Glutamatergic neuron (in vitro differentiated cells): ENCODE results near the gene MYO6. TPM values are rescaled to one million over a fixed set of nuclear protein-coding genes. Genes with fewer than 3 reads are reported as not detected.

Experiments used
- DNase-seq: peaks from one replicate; pipeline ENCODE4 v3.0.0; 2022
- H3K27ac Mint-ChIP-seq: one replicate; pipeline ENCODE4 v1.8.0; 2020; ENCODE audit warnings: mild to moderate bottlenecking, mixed read lengths, inconsistent platforms; ENCODE audit not compliant: unreplicated experiment
- H3K27me3 Mint-ChIP-seq: one replicate; pipeline ENCODE4 v1.8.0; 2020; ENCODE audit warnings: mild to moderate bottlenecking, moderate library complexity, mixed read lengths, inconsistent platforms; ENCODE audit not compliant: unreplicated experiment
- H3K36me3 Mint-ChIP-seq: one replicate; pipeline ENCODE4 v1.8.0; 2020; ENCODE audit warnings: mild to moderate bottlenecking, mixed read lengths, inconsistent platforms; ENCODE audit not compliant: unreplicated experiment
- H3K4me1 Mint-ChIP-seq: one replicate; pipeline ENCODE4 v1.8.0; 2020; ENCODE audit warnings: mild to moderate bottlenecking, low read depth, mixed read lengths, inconsistent platforms; ENCODE audit not compliant: unreplicated experiment
- H3K4me3 Mint-ChIP-seq: one replicate; pipeline ENCODE4 v1.8.0; 2020; ENCODE audit warnings: mild to moderate bottlenecking, mixed read lengths, inconsistent platforms; ENCODE audit not compliant: unreplicated experiment
- H3K9me3 Mint-ChIP-seq: one replicate; pipeline ENCODE4 v1.8.0; 2020; ENCODE audit warnings: mild to moderate bottlenecking, moderate library complexity, mixed read lengths, inconsistent platforms; ENCODE audit not compliant: unreplicated experiment
- total RNA-seq: library from RNA; stranded (reverse); fragmentation: NEBNext Ultra II Directional; extraction: Animal tissue kit (Norgen Biotek cat#: 25700); gene quantifications from one replicate; pipeline ENCODE4 v1.2.1, GENCODE V29; 2021; ENCODE audit not compliant: unreplicated experiment
- TF ChIP-seq, protein P1 (sequence below): fragments of 200-600 bp; sonication (generic); IDR thresholded peaks from one replicate; pipeline ENCODE4 v1.5.0; 2021; ENCODE audit not compliant: partially characterized antibody, unreplicated experiment

MYO6 gene
- total RNA-seq, 1 donor from 2014 or later = 72.2 TPM

DNA sequence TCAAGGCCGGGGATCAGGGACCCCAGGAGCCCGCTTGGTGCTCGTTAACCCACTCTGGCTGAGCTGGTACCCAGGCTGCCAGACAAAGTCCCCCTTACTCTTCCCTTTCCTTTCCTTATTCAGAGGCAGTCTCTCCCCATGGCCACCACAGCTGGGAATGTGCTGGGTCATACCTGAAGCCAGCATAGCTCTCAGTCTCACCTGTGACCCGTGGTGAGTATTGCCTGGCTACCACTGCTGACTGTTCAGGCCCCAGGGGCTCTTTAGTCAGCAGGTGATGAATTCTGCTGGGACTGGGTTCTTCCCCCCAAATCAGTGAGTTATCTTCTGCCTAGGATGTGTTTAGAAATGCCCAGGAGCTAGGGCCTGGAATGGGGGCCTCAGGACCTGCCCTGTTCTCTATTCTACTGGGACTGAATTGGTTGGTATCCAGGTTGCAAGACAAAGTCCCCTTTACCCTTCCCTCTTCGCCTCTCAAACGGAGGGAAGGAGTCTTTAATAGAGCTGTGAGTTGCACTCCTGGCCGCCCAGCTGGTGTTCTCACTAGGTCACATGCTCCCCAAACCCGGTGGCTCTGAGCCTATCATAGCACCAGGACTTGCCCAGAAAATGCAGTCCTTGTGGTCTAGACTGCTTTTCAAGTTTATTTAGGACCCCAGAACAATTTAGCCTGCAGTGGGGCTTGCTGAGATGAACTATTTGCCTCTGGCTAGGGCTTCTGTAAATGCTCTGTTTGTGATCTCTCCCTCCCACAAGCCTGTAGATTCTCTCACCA is 64.6 kb downstream of the MYO6 start:
- Mint-ChIP-seq H3K36me3 (no peaks in the 10 kb centered on the region), H3K4me1 (peaks cover 7% of the 10 kb centered on the region), H3K27me3 (peaks cover 7% of the 10 kb centered on the region), H3K4me3 (no peak overlapping the region), H3K9me3 (peaks cover 3% of the 10 kb centered on the region), H3K27ac (no peak overlapping the region)
- TF ChIP-seq, protein P1, sequence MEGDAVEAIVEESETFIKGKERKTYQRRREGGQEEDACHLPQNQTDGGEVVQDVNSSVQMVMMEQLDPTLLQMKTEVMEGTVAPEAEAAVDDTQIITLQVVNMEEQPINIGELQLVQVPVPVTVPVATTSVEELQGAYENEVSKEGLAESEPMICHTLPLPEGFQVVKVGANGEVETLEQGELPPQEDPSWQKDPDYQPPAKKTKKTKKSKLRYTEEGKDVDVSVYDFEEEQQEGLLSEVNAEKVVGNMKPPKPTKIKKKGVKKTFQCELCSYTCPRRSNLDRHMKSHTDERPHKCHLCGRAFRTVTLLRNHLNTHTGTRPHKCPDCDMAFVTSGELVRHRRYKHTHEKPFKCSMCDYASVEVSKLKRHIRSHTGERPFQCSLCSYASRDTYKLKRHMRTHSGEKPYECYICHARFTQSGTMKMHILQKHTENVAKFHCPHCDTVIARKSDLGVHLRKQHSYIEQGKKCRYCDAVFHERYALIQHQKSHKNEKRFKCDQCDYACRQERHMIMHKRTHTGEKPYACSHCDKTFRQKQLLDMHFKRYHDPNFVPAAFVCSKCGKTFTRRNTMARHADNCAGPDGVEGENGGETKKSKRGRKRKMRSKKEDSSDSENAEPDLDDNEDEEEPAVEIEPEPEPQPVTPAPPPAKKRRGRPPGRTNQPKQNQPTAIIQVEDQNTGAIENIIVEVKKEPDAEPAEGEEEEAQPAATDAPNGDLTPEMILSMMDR = no peak
- DNase-seq = no peak

DNA sequence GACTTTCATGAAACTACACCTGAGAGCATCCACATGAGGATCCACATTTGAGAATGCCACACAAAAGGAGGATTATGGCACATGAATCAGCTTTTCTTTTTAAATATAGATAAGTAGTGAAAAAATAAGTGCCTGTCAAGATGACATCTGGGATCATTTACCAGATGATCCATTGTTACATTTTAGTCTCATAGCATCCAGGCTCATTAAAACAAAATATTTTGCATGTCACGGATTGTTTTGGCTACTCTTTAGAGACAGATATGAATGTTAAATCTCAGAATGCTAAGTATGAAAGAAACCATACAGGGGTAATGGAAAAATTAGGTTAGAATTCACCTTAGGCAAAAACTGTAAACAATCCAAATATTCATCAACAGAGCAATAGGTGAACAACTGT is 66.7 kb downstream of the MYO6 start:
- peaks cover 11% of the 10 kb centered on the region for H3K4me1 Mint-ChIP-seq
- H3K4me3 Mint-ChIP-seq = no peak overlapping the region
- no peaks in the 10 kb centered on the region for H3K36me3 Mint-ChIP-seq
- peaks cover 5% of the 10 kb centered on the region for H3K27me3 Mint-ChIP-seq
- DNase-seq = no peak
- H3K27ac Mint-ChIP-seq = no peak overlapping the region
- peaks cover 3% of the 10 kb centered on the region for H3K9me3 Mint-ChIP-seq
- TF ChIP-seq, protein P1 = no peak

DNA sequence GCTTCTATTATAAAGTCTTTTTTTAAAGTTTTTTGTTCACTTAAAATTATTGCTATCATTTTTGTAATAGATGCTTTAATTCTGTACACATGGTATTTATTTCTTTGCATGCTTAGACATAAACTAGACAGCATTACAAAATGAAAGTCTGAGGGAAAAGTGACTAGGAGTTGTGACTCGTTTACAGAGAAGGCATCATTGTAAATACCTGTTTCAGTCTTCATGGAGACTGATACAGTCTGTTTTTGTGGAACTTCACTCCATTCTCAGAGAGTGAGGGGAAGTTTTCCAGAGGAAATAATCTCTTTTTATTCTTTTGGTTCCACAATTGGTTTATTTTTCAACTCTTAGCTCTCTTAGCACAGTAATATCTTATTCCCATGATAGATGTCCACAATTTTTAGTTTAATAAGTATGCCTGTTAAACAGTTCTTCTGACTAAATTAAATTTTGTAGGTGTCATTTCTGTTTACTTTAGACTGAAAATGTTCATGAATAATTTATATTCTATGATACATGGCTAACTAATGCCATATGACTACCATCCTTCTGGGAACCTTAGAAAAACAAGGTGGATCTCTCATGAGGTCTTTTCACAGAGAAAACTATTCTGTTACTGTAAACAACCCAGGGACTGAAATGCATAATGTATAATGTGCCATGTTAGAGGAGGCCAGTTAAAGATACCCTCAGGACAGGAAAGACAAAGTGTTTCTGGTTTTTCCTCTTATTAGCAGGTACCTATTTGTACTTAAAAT is 69.2 kb downstream of the MYO6 start:
- Mint-ChIP-seq H3K27me3 (peaks cover 2% of the 10 kb centered on the region), H3K9me3 (no peaks in the 10 kb centered on the region), H3K4me3 (peak overlapping the region; percentile 55), H3K27ac (peak overlapping the region; percentile 67), H3K36me3 (no peaks in the 10 kb centered on the region), H3K4me1 (peaks cover 15% of the 10 kb centered on the region)
- no peak for DNase-seq
- TF ChIP-seq, protein P1 = no peak

DNA sequence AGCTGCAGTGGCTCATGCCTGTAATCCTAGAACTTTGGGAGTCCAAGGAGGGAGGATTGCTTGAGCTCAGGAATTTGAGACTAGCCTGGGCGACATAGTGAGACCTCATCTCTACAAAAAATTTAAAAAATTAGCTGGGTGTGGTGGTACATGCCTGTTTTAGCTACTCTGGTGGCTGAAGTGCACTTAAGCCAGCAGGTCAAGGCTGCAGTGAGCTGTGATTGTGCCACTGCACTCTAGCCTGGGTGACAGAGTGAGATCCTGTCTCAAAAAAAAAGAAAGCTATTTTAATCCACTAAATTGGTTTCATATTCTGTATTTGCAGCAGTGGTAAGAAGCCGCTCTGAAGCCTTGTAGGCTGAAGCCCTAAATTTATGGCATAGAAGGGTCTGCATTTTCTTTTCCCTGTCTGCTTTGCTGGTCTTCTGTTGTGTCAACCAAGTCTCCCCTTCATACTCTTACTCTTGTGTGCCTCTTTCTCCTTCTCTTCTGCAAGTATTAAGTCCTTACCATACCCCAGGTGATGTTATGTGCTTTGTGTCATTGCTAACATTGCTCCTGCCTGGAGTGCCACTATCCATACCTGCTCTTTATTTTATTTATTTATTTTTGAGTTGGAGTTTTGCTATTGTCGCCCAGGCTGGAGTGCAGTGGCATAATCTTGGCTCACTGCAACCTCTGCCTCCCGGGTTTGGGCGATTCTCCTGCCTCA is 70.9 kb downstream of the MYO6 start:
- H3K4me1 Mint-ChIP-seq = peaks cover 24% of the 10 kb centered on the region
- no peaks in the 10 kb centered on the region for H3K27me3 Mint-ChIP-seq
- no peaks in the 10 kb centered on the region for H3K9me3 Mint-ChIP-seq
- no peaks in the 10 kb centered on the region for H3K36me3 Mint-ChIP-seq
- TF ChIP-seq, protein P1 = no peak
- no peak for DNase-seq
- no peak overlapping the region for H3K27ac Mint-ChIP-seq
- no peak overlapping the region for H3K4me3 Mint-ChIP-seq
